Measurements from ENCODE around the gene SMG5. TPM values are rescaled to one million over a fixed set of nuclear protein-coding genes. Genes with fewer than 3 reads are reported as not detected.
A peak's percentile ranks its signal among the peaks of the same experiment; 100 is the strongest.

SMG5 gene
- total RNA-seq, 1 experiment from 2014 or later = 103 TPM

GRCh38 chr1:156259805-156260204 lies 22.8 kb downstream of the SMG5 start:
- Histone ChIP-seq H3K56ac (ENCODE audit: insufficient read length, low read depth, low read length) (no peak overlapping the region), H3K79me1 (ENCODE audit: insufficient read depth, low read depth, low read length, poor library complexity, severe bottlenecking) (no peaks in the 10 kb centered on the region), H3K23me2 (ENCODE audit: insufficient read length, low read depth, low read length, poor library complexity, severe bottlenecking) (no peaks in the 10 kb centered on the region), H3K4ac (ENCODE audit: low read depth, low read length) (no peak overlapping the region), H4K8ac (replicated peaks; ENCODE audit: insufficient read length, low read depth, low read length) (no peak overlapping the region), H3K27ac (ENCODE audit: insufficient read length, low read depth, low read length) (no peak overlapping the region), H2AK5ac (ENCODE audit: insufficient read length, low read length) (no peak overlapping the region), H3K4me1 (ENCODE audit: insufficient read depth, low read length) (no peaks in the 10 kb centered on the region), H2BK15ac (ENCODE audit: low read depth, low read length) (no peak overlapping the region), H2BK5ac (ENCODE audit: insufficient read length, low read length) (no peak overlapping the region), H3K14ac (ENCODE audit: insufficient read depth, low read length) (no peak overlapping the region), H2BK20ac (ENCODE audit: low read depth, low read length, poor library complexity, severe bottlenecking) (no peak overlapping the region), H4K20me1 (ENCODE audit: control insufficient read depth, insufficient read depth, insufficient read length) (no peaks in the 10 kb centered on the region), H3K4me2 (ENCODE audit: insufficient read depth, insufficient read length, low read length) (no peak overlapping the region), H3K9ac (ENCODE audit: extremely low read depth, insufficient read length, low read length) (no peak overlapping the region), H3K27me3 (ENCODE audit: insufficient read depth, low read length) (no peaks in the 10 kb centered on the region), H4K91ac (ENCODE audit: insufficient read length, low read depth, low read length) (no peak overlapping the region), H3K18ac (ENCODE audit: insufficient read length, low read depth, low read length) (no peak overlapping the region), H2AFZ (ENCODE audit: low read length) (no peak overlapping the region), H3K79me2 (ENCODE audit: insufficient read depth, low read length) (no peaks in the 10 kb centered on the region), H2BK12ac (ENCODE audit: insufficient read length, low read depth, low read length) (no peak overlapping the region), H4K5ac (ENCODE audit: insufficient read length, low read depth, low read length) (no peak overlapping the region), H2BK120ac (ENCODE audit: low read depth, low read length, poor library complexity, severe bottlenecking) (no peak overlapping the region), H3K23ac (ENCODE audit: insufficient read length, low read depth, low read length) (no peak overlapping the region), H3K9me3 (ENCODE audit: control insufficient read depth, low read depth, low read length) (no peaks in the 10 kb centered on the region), H3T11ph (ENCODE audit: low read length) (no peak overlapping the region)
- Mint-ChIP-seq H3K27me3 (ENCODE audit: low read depth) (no peaks in the 10 kb centered on the region), H3K4me1 (no peaks in the 10 kb centered on the region), H3K4me3 (no peak overlapping the region), H3K9me3 (no peaks in the 10 kb centered on the region), H3K27ac (no peak overlapping the region), H3K36me3 (ENCODE audit: insufficient read depth in 1 of 3, low read depth in 3 of 3) (peaks cover 55 to 89% (median 79%) of the 10 kb centered on the region in 3 experiments)
- peak; percentile 41; the same call in 2 of the 3 replicates for TF ChIP-seq CTCF (conservative IDR thresholded peaks at IDR 0.05)
- no peak for DNase-seq
- WGBS (ENCODE audit: extremely low coverage, insufficient read length, low lambda C conversion rate) = no CpG with 5 or more reads among the region's 3 CpGs
